Kidney (tissue), 14 donors: ENCODE results near the gene CRACDL. TPM values are rescaled to one million over a fixed set of nuclear protein-coding genes. Genes with fewer than 3 reads are reported as not detected.

ENCODE experiments used
- DNase-seq, 5 donors: peaks; one replicate each; pipeline ENCODE4 v3.0.0-alpha.2; 2013 to 2020
- FAIRE-seq: peaks from 2 replicates; lab custom pipeline; 2012; peaks lifted over from hg19 to GRCh38; lab: Jason Lieb, UNC
- H3K27ac ChIP-seq, 2 donors: one replicate each; pipeline ENCODE4 v1.7.0; 2013; ENCODE audit warnings: low read depth in 2 of 2, low read length in 2 of 2, inconsistent platforms in 1 of 2
- H3K27me3 ChIP-seq: one replicate; pipeline ENCODE4 v1.7.1; 2013; ENCODE audit warnings: low read length, inconsistent platforms; ENCODE audit not compliant: control insufficient read depth, insufficient read depth
- H3K36me3 ChIP-seq, 3 donors: one replicate each; pipeline versions ENCODE4 v1.7.0 to v1.7.1; 2013; ENCODE audit warnings: low read length in 3 of 3, control low read depth in 1 of 3, inconsistent platforms in 1 of 3; ENCODE audit not compliant: insufficient read depth in 3 of 3, control insufficient read depth in 2 of 3
- H3K4me1 ChIP-seq, 3 donors: one replicate each; pipeline versions ENCODE4 v1.7.0 to v1.7.1; 2013; ENCODE audit warnings: low read length in 3 of 3, inconsistent platforms in 1 of 3, low read depth in 1 of 3; ENCODE audit not compliant: control insufficient read depth in 2 of 3, insufficient read depth in 2 of 3
- H3K4me3 ChIP-seq, 3 donors: one replicate each; pipeline versions ENCODE4 v1.7.0 to v1.8.1; 2013; ENCODE audit warnings: low read length in 3 of 3, control low read depth in 1 of 3, inconsistent platforms in 1 of 3
- H3K9ac ChIP-seq, 3 donors: one replicate each; pipeline versions ENCODE4 v1.7.0 to v1.7.1; 2013; ENCODE audit warnings: low read length in 3 of 3, control low read depth in 1 of 3, inconsistent platforms in 1 of 3
- H3K9me3 ChIP-seq, 3 donors: one replicate each; pipeline versions ENCODE4 v1.7.0 to v1.7.1; 2013; ENCODE audit warnings: low read length in 3 of 3, control low read depth in 1 of 3, inconsistent platforms in 1 of 3; ENCODE audit not compliant: control insufficient read depth in 2 of 3, insufficient read depth in 1 of 3
- CTCF ChIP-seq: IDR thresholded peaks from 3 replicates; pipeline ENCODE4 v1.5.1; 2012; ENCODE audit warnings: mild to moderate bottlenecking, moderate library complexity, borderline replicate concordance; ENCODE audit not compliant: insufficient read depth; ENCODE audit errors: extremely low read depth
- intact Hi-C: fragments of 100-400 bp; cut with DNase I; formaldehyde crosslinking; loops from one replicate; pipeline ENCODE4 v1.11.1; 2022
- polyA plus RNA-seq: library from polyadenylated mRNA; stranded (reverse); fragments of 350-450 nt; fragmentation: Illumina TruSeq; extraction: RNeasy Lipid Tissue Mini Kit (QIAGEN cat#74804); gene quantifications from one replicate; pipeline ENCODE4 v1.2.3, GENCODE V29; 2014; ENCODE audit warnings: low read depth, low replicate concordance; ENCODE audit not compliant: insufficient read depth
- total RNA-seq: library from RNA; stranded (reverse); fragmentation: NEBNext Ultra II Directional; extraction: Animal tissue kit (Norgen Biotek cat#: 25700); gene quantifications from one replicate; pipeline ENCODE4 v1.2.1, GENCODE V29; 2021
- donor health status: control.
- donor health status: control.
- donor health status: control.
- donor health status: control.
- donor health status: control.
- donor health status: DM: yes; HTN: yes; CAD: no.
- donor health status: Normal renal cell carcinoma (clear cell type).

Gene CRACDL
- total and polyA plus RNA-seq, 2 donors from 2014 or later: 4.3 to 14.8 TPM

GRCh38 chr2:98867539-98868309 lies 68.3 kb downstream of the CRACDL start:
- H3K9ac ChIP-seq: no peak overlapping the region
- H3K9me3 ChIP-seq: peaks cover 0 to 3% (median 0%) of the 10 kb centered on the region in 3 donors
- intact Hi-C loops: no loop called here
- no peak for TF ChIP-seq CTCF
- no peak overlapping the region for H3K27ac ChIP-seq
- peaks cover 0 to 3% (median 3%) of the 10 kb centered on the region in 3 donors for H3K4me1 ChIP-seq
- H3K27me3 ChIP-seq: no peaks in the 10 kb centered on the region
- FAIRE-seq (no peak), DNase-seq (no peak)
- no peaks in the 10 kb centered on the region for H3K36me3 ChIP-seq
- no peak overlapping the region for H3K4me3 ChIP-seq

GRCh38 chr2:98866033-98866432 lies 70.0 kb downstream of the CRACDL start:
- no peaks in the 10 kb centered on the region for H3K27me3 ChIP-seq
- H3K27ac ChIP-seq: no peak overlapping the region
- no peak overlapping the region for H3K4me3 ChIP-seq
- no peak for TF ChIP-seq CTCF
- peaks cover 0 to 3% (median 3%) of the 10 kb centered on the region in 3 donors for H3K4me1 ChIP-seq
- H3K36me3 ChIP-seq: no peaks in the 10 kb centered on the region
- peaks cover 0 to 7% (median 5%) of the 10 kb centered on the region in 3 donors for H3K9me3 ChIP-seq
- no peak overlapping the region for H3K9ac ChIP-seq
- DNase-seq (no peak), FAIRE-seq (no peak)
- intact Hi-C loops: no loop called here

DNA sequence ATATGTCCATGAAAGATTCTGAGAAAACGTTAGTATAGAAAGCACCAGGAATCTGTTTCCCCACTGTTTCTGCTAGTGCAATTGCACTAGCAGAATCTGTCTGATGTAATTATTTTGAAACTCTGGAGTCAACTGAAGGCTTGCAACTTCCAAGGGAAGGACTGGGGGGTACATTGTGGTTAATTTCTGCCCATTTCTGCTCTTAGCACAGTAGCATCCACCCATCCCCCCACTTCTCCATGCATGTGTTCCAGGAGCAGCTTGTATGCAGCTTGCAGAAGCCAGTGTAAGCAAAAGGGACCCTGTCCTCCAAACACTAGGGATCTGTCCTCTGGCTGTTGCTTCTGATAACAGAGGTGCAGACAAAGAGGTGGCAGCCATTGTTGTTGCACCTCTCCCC lies 74.4 kb downstream of the CRACDL start:
- FAIRE-seq (no peak), DNase-seq (no peak)
- H3K27ac ChIP-seq: no peak overlapping the region
- peaks cover 0 to 18% (median 5%) of the 10 kb centered on the region in 3 donors for H3K9me3 ChIP-seq
- H3K4me3 ChIP-seq: no peak overlapping the region
- TF ChIP-seq CTCF: no peak
- H3K4me1 ChIP-seq: no peaks in the 10 kb centered on the region
- H3K27me3 ChIP-seq: no peaks in the 10 kb centered on the region
- no peak overlapping the region for H3K9ac ChIP-seq
- intact Hi-C loops: no loop called here
- no peaks in the 10 kb centered on the region for H3K36me3 ChIP-seq
